Measurements from ENCODE around the gene HOXA13. TPM values are rescaled to one million over a fixed set of nuclear protein-coding genes. Genes with fewer than 3 reads are reported as not detected.

The HOXA13 gene
- total RNA-seq, 4 donors from 2014 or later = 0.12 TPM; not detected in 3

GRCh38 chr7:27165996-27166530 lies 33.8 kb downstream of the HOXA13 start:
- Histone ChIP-seq H3K27me3 (peaks cover 100% of the 10 kb centered on the region), H3K4me1 (peaks cover 0 to 46% (median 20%) of the 10 kb centered on the region in 3 donors)

GRCh38 chr7:27165089-27165995 lies 34.5 kb downstream of the HOXA13 start, which contains the start of gene HOXA9:
Gene HOXA9 (minus strand): TSS chr7:27165537. CDS start chr7:27165457, 80 bp downstream.
- no peak for ATAC-seq
- Histone ChIP-seq H3K36me3 (no peaks in the 10 kb centered on the region), H3K4me1 (peaks cover 0 to 53% (median 28%) of the 10 kb centered on the region in 3 donors), H3K9me3 (peaks cover 0 to 3% (median 0%) of the 10 kb centered on the region in 3 donors), H3K27ac (no peak within 1 kb of the TSS), H3K4me3 (peak within 1 kb of the TSS in 1 of 2 donors; percentile 36), H3K27me3 (peaks cover 100% of the 10 kb centered on the region)
- TF ChIP-seq CTCF (IDR thresholded peaks at IDR 0.05) (no peak), POLR2A (IDR thresholded peaks at IDR 0.05) (no peak), EP300 (IDR thresholded peaks at IDR 0.05) (no peak), POLR2AphosphoS5 (IDR thresholded peaks at IDR 0.05) (no peak)
- 7 to 9% methylated on average over 15 to 20 of the region's 82 CpGs for WGBS, 2 donors (ENCODE audit: low coverage in 1 of 2)

More at GRCh38 chr7:27165996-27166530, 33.8 kb downstream of the HOXA13 start:
- H3K36me3 ChIP-seq = no peaks in the 10 kb centered on the region
- WGBS, 2 donors (ENCODE audit: low coverage in 1 of 2) = 13 to 16% methylated on average over 7 to 13 of the region's 46 CpGs
- peaks cover 0 to 3% (median 0%) of the 10 kb centered on the region in 3 donors for H3K9me3 ChIP-seq
- no peak for ATAC-seq
- H3K27ac ChIP-seq = no peak overlapping the region
- TF ChIP-seq POLR2AphosphoS5 (IDR thresholded peaks at IDR 0.05) (no peak), EP300 (IDR thresholded peaks at IDR 0.05) (no peak), CTCF (IDR thresholded peaks at IDR 0.05) (no peak), POLR2A (IDR thresholded peaks at IDR 0.05) (no peak)
- H3K4me3 ChIP-seq = peak overlapping the region in 1 of 2 donors; percentile 36

DNA sequence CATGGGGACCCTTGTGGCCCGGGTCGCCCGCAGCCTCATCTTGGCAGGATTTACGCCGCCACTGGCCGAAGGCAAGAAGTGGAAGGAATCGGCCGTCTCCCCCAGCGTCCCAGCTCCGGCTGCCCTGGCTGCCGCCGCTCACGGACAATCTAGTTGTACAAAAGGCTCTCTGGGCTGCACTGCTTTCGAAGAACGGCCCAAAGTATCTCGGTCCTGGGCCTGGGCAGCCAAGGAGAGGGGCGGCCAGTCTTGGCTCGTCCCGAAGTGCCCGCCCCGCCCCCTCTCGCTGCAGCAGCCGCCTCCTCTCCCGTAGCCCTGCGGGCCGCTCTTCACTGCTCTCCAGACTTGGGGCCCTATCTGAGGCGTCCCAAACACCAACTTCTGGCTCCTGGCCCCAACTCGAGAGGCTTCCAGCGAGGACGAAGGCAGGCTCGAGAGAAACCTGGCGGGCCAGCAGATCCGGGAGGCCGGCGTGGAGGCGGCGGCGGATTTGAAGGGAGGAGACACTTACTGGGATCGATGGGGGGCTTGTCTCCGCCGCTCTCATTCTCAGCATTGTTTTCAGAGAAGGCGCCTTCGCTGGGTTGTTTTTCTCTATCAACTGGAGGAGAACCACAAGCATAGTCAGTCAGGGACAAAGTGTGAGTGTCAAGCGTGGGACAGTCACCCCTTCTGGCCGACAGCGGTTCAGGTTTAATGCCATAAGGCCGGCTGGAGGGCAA lies 35.4 kb downstream of the HOXA13 start:
- peaks cover 100% of the 10 kb centered on the region for H3K27me3 ChIP-seq
- peaks cover 0 to 3% (median 0%) of the 10 kb centered on the region in 3 donors for H3K9me3 ChIP-seq
- no peaks in the 10 kb centered on the region for H3K36me3 ChIP-seq
- no peak for TF ChIP-seq POLR2AphosphoS5 (IDR thresholded peaks at IDR 0.05)
- no peak for TF ChIP-seq POLR2A (IDR thresholded peaks at IDR 0.05)
- TF ChIP-seq EP300 (IDR thresholded peaks at IDR 0.05) = no peak
- TF ChIP-seq CTCF (IDR thresholded peaks at IDR 0.05) = no peak
- H3K4me1 ChIP-seq = peaks cover 0 to 51% (median 23%) of the 10 kb centered on the region in 3 donors
- no peak for ATAC-seq
- peak overlapping the region in 1 of 2 donors; percentile 36 for H3K4me3 ChIP-seq
- WGBS, 2 donors (ENCODE audit: low coverage in 1 of 2) = 8 to 12% methylated on average over 8 of the region's 47 CpGs
- H3K27ac ChIP-seq = no peak overlapping the region

DNA sequence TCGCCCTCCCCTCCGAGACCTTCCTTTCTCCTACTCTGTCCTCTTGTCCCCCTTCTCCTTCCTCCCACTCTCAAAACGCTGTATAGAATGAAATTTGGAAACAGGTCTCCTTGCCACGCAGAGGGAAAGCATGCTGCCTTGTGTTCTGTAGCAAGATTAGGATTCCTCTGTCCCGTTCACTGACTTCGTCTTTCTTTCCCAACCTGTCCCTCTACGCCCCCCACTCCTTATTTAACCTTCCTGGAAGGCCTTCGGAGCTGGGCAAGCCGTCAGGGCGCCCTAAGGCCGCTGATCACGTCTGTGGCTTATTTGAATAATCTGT lies 35.9 kb downstream of the HOXA13 start:
- TF ChIP-seq CTCF (IDR thresholded peaks at IDR 0.05) = no peak
- TF ChIP-seq POLR2AphosphoS5 (IDR thresholded peaks at IDR 0.05) = no peak
- no peak for TF ChIP-seq POLR2A (IDR thresholded peaks at IDR 0.05)
- no peak for TF ChIP-seq EP300 (IDR thresholded peaks at IDR 0.05)
- no peak overlapping the region for H3K27ac ChIP-seq
- H3K36me3 ChIP-seq = no peaks in the 10 kb centered on the region
- peak overlapping the region in 1 of 2 donors; percentile 36 for H3K4me3 ChIP-seq
- WGBS, 2 donors (ENCODE audit: low coverage in 1 of 2) = 44 to 47% methylated on average over 6 to 12 of the region's 12 CpGs
- peaks cover 100% of the 10 kb centered on the region for H3K27me3 ChIP-seq
- ATAC-seq = no peak
- peaks cover 0 to 3% (median 0%) of the 10 kb centered on the region in 3 donors for H3K9me3 ChIP-seq
- peaks cover 0 to 47% (median 23%) of the 10 kb centered on the region in 3 donors for H3K4me1 ChIP-seq
